IMR-90 (cell line): Measurements from ENCODE around the gene OGFOD2.

Experiments used
- BHLHE40 ChIP-seq: fragments of 150-350 bp; IDR thresholded peaks from 2 replicates; pipeline ENCODE4 v1.6.1; 2016; ENCODE audit warnings: mild to moderate bottlenecking, low read depth, low read length
- CEBPB ChIP-seq: IDR thresholded peaks from 2 replicates; pipeline ENCODE4 v1.6.1; 2012; ENCODE audit warnings: low read depth, low read length, improper control_type of control experiment
- FOS ChIP-seq: fragments of 150-350 bp; IDR thresholded peaks from 2 replicates; pipeline ENCODE4 v1.6.1; 2016; ENCODE audit warnings: low read depth, low read length
- MAFK ChIP-seq: IDR thresholded peaks from 2 replicates; pipeline ENCODE4 v1.6.1; 2012; ENCODE audit warnings: low read depth, low read length, improper control_type of control experiment
- MAZ ChIP-seq: IDR thresholded peaks from 2 replicates; pipeline ENCODE4 v1.6.1; 2012; ENCODE audit warnings: low read depth, mild to moderate bottlenecking, low read length, improper control_type of control experiment, moderate library complexity, borderline replicate concordance
- MXI1 ChIP-seq: IDR thresholded peaks from 2 replicates; pipeline ENCODE4 v1.6.1; 2012; ENCODE audit warnings: low read depth, mild to moderate bottlenecking, low read length, moderate library complexity, borderline replicate concordance
- POLR2A ChIP-seq: IDR thresholded peaks from 2 replicates; pipeline ENCODE4 v1.6.1; 2012; ENCODE audit warnings: mild to moderate bottlenecking, low read depth, low read length
- RAD21 ChIP-seq: IDR thresholded peaks from 2 replicates; pipeline ENCODE4 v1.6.1; 2012; ENCODE audit warnings: low read length, improper control_type of control experiment
- RCOR1 ChIP-seq: IDR thresholded peaks from 2 replicates; pipeline ENCODE4 v1.6.1; 2012; ENCODE audit warnings: mild to moderate bottlenecking, low read length, improper control_type of control experiment; ENCODE audit not compliant: insufficient replicate concordance
- RFX5 ChIP-seq: IDR thresholded peaks from 2 replicates; pipeline ENCODE4 v1.8.0; 2012; ENCODE audit warnings: low read depth, mild to moderate bottlenecking, low read length, moderate library complexity
- SMC3 ChIP-seq: fragments of 150-350 bp; IDR thresholded peaks from 2 replicates; pipeline ENCODE4 v1.6.1; 2016; ENCODE audit warnings: low read depth, mild to moderate bottlenecking, antibody characterized with exemption, low read length, moderate library complexity
- TF ChIP-seq, protein P1 (sequence below): conservative IDR thresholded peaks from 2 replicates; pipeline ENCODE4 v1.5.1; 2012; ENCODE audit warnings: mild to moderate bottlenecking, low read depth, low read length, improper control_type of control experiment
- TF ChIP-seq, protein P2 (sequence below): fragments of 150-350 bp; IDR thresholded peaks from 2 replicates; pipeline ENCODE4 v1.6.1; 2016; ENCODE audit warnings: low read depth, mild to moderate bottlenecking, low read length, moderate library complexity, borderline replicate concordance
- TF ChIP-seq, protein P3 (sequence below): fragments of 150-350 bp; IDR thresholded peaks from 2 replicates; pipeline ENCODE4 v1.6.1; 2017; ENCODE audit warnings: mild to moderate bottlenecking, antibody characterized with exemption, low read length, low read depth

DNA sequence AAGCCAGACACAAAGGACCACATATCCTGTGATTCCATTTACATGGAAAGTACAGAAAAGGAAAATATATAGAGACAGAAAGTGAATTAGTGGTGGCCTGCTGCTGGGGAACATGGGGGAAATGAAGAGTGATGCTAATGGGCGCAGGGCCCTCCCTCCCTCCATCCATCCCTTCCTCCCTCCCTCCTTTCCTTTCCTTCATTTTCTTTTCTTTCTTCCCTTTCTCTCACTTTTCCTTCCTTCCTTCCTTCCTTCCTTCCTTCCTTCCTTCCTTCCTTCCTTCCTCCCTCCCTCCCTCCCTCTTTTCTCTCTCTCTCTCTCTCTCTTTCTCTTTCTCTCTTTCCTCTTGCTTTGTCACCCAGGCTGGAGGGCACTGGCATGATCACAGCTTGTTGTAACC, 42.7 kb downstream of the OGFOD2 start:
- TF ChIP-seq, protein P1, sequence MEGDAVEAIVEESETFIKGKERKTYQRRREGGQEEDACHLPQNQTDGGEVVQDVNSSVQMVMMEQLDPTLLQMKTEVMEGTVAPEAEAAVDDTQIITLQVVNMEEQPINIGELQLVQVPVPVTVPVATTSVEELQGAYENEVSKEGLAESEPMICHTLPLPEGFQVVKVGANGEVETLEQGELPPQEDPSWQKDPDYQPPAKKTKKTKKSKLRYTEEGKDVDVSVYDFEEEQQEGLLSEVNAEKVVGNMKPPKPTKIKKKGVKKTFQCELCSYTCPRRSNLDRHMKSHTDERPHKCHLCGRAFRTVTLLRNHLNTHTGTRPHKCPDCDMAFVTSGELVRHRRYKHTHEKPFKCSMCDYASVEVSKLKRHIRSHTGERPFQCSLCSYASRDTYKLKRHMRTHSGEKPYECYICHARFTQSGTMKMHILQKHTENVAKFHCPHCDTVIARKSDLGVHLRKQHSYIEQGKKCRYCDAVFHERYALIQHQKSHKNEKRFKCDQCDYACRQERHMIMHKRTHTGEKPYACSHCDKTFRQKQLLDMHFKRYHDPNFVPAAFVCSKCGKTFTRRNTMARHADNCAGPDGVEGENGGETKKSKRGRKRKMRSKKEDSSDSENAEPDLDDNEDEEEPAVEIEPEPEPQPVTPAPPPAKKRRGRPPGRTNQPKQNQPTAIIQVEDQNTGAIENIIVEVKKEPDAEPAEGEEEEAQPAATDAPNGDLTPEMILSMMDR: no peak
- no peak for TF ChIP-seq POLR2A
- TF ChIP-seq, protein P2, sequence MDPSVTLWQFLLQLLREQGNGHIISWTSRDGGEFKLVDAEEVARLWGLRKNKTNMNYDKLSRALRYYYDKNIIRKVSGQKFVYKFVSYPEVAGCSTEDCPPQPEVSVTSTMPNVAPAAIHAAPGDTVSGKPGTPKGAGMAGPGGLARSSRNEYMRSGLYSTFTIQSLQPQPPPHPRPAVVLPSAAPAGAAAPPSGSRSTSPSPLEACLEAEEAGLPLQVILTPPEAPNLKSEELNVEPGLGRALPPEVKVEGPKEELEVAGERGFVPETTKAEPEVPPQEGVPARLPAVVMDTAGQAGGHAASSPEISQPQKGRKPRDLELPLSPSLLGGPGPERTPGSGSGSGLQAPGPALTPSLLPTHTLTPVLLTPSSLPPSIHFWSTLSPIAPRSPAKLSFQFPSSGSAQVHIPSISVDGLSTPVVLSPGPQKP: no peak
- no peak for TF ChIP-seq RAD21
- no peak for TF ChIP-seq CEBPB
- no peak for TF ChIP-seq MAFK
- TF ChIP-seq MXI1: no peak
- TF ChIP-seq, protein P3, sequence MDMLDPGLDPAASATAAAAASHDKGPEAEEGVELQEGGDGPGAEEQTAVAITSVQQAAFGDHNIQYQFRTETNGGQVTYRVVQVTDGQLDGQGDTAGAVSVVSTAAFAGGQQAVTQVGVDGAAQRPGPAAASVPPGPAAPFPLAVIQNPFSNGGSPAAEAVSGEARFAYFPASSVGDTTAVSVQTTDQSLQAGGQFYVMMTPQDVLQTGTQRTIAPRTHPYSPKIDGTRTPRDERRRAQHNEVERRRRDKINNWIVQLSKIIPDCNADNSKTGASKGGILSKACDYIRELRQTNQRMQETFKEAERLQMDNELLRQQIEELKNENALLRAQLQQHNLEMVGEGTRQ: no peak
- no peak for TF ChIP-seq SMC3
- no peak for TF ChIP-seq RCOR1
- TF ChIP-seq FOS: no peak
- TF ChIP-seq BHLHE40: no peak
- no peak for TF ChIP-seq RFX5
- no peak for TF ChIP-seq MAZ
